GM18870 (cell line): Measurements from ENCODE around the gene ZBED4.

Experiments used
- ATAC-seq: cut with Tn5 transposase; IDR thresholded peaks from one replicate; pipeline ENCODE4 v1.9.1; 2021; ENCODE audit warnings: moderate library complexity; ENCODE audit not compliant: unreplicated experiment

ZBED4 gene

DNA sequence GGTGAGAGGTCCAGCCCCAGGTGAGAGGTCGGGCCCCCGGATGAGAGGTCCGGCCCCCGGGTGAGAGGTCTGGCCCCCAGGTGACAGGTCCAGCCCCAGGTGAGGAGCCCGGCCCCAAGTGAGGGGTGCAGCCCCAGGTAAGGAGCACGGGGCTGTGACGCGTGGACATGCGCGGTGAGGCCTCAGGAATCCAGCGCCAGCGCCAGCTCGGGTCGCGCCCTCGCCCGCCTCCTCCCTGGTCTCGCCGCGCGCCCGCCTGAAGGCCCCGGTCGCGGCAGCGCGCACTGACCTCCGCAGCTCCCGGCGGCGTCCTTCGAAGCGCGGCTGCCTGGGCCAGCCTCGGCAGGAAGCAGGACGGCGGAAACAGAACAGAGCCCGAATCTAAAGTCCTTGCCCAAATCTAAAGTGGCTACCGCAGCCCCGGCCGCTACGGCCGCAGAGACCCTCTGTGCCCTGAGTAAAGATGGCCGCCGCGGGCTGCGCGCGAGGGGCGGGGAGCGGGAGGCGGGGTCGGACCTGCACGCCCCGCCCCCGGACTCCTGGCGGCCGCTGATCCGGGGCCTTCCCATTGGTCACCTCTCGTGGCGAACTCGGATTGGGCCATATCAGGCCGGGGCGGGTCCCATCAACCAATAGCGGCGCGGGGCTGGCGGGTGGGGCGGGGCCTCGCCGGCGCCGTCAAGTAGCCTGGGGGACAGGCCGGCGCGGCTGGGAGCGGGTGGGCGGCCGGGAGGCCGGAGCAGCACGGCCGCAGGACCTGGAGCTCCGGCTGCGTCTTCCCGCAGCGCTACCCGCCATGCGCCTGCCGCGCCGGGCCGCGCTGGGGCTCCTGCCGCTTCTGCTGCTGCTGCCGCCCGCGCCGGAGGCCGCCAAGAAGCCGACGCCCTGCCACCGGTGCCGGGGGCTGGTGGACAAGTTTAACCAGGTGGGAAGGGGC lies 64.6 kb downstream of the ZBED4 start, which contains the start of the genes ALG12 and CRELD2:
ALG12 (minus strand) TSS at position 465 of the 937 bp plus-strand sequence. CDS start 4,673 bp downstream, outside the sequence.
CRELD2 (plus strand) TSS at position 661 of the 937 bp plus-strand sequence; CDS start at position 797, 136 bp downstream.
- peak; percentile 70 for ATAC-seq

DNA sequence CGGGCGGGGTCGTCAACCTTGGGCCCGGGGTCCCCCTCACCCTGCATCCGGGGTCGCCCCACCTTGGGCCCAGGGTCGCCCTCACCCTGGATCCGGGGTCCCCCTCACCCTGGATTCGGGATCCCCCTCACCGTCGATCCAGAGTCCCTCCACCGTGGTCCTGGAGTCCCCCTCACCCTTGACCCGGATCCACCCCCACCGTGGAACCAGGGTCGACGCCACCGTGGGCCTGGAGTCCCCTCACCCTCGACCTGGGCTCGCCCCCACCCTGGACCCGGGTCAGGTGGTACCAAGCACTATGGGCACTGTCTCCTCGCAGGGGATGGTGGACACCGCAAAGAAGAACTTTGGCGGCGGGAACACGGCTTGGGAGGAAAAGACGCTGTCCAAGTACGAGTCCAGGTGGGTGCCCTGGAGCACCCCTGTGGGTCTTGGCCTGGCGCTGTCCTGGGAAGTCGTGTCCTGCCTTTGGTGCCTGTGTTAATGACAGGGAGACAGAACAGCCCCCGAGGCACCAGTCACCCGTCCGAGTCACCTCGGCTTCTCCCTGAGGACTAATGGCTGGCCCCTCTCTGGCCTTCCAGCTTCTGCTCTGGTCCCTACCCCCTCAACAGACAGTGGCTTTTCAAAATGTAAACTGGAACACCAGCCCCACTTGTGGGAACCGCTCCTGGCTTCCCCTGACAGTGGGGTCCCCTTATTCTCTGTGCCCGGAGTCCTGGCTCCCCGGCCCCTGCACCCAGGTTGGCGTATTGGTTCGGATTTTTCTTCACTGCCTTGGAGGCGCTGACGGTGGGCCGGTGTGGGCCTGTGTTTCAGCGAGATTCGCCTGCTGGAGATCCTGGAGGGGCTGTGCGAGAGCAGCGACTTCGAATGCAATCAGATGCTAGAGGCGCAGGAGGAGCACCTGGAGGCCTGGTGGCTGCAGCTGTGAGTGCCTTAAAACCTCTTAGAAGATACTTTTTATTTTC lies 65.6 kb downstream of the ZBED4 start:
- no peak for ATAC-seq

DNA sequence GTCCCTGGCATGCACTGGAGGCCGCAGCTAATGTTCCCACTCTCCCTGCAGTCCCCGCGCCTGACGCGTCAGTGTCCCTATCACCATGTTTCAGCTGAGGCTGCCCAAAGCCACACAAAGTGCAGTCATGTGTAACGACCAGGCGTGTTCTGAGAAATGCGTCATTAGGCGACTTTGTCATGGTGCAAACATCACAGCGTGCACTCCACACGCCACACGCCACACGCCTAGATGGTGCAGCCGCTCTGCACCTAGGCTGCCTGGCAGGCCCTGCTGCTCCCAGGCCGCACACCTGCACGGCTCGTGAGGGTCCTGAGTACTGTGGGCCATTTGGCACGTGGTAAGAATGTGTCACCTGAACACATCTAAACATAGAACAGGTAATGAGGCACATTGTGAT lies 67.2 kb downstream of the ZBED4 start:
- ATAC-seq = no peak

DNA sequence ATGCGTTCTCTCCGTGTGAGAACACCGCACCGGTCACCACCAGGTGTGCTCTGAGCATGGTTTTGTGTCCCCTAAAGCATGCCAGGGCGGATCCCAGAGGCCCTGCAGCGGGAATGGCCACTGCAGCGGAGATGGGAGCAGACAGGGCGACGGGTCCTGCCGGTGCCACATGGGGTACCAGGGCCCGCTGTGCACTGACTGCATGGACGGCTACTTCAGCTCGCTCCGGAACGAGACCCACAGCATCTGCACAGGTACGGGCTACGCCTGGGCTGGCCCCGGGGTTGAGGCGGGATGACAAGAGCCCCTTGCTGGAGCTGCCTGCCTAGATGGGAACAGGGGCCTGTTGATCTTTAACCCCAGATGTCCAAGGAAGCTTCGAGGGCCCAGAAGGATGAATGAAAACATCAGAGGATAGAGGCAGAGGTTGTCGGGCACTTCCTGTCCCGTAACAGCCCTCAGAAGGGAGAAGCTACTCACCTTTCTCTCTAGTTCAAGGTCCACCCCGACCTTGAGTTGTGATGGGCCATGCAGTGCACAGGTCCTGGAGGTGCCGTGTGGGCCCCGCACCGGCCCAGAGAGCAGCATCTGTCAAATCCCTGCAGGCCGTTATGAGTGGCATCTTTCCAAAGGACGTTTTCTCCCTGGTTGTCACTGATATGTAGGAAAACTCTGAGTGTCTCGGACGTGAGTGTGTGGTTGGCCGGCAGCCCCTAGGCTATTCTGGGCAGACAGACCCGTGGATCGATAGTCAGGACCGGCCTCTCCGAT lies 68.0 kb downstream of the ZBED4 start:
- ATAC-seq = no peak

DNA sequence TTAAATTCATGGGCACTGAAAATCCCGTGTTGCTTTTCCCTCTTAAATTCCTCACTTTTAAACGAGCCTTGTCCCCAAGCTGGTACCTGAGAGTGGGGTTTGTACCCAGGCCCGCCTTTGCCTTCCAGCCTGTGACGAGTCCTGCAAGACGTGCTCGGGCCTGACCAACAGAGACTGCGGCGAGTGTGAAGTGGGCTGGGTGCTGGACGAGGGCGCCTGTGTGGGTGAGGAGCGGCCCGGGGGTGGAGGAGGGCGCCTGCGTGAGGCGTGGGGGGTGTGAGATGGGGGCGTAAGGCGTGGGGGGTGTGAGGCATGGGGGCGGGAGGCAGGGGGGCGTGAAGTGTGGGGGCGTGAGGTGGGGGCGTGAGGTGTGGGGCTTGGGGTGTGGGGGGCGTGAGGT lies 68.8 kb downstream of the ZBED4 start:
- ATAC-seq = no peak

DNA sequence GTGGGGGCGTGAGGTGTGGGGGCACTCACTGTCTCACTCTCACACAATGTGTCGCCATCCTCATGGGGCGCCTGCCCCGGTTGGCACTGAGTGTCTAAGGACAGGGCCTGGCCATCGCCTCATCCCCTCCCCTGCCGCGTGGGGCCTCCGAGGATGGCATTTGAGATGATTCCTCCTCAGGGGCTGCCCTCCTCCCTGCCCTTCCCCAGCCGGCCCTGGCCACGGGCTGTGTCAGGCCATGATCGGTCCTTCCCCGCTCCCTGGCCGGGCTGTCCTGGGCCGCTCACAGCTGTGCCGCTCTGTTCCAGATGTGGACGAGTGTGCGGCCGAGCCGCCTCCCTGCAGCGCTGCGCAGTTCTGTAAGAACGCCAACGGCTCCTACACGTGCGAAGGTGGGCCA lies 69.3 kb downstream of the ZBED4 start:
- ATAC-seq = no peak

DNA sequence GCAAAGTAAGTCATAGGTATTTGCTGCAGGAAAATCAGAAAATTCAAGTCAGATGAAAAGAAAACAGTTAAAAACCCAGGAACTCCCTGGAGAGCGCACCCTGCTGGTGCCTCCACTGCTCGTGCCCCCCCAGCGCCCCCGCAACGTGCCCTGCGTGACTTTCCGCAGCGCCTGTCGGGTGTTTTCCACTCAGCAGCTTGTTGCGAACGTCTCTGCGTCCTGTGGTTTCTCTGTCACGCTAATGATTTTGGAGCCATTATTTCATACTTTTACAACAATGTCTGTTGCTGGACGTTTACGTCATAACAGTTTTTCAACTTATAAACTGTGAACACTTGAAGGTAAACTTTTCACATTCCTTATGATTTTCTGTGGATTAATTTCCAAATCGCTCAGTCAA lies 69.8 kb downstream of the ZBED4 start:
- no peak for ATAC-seq

DNA sequence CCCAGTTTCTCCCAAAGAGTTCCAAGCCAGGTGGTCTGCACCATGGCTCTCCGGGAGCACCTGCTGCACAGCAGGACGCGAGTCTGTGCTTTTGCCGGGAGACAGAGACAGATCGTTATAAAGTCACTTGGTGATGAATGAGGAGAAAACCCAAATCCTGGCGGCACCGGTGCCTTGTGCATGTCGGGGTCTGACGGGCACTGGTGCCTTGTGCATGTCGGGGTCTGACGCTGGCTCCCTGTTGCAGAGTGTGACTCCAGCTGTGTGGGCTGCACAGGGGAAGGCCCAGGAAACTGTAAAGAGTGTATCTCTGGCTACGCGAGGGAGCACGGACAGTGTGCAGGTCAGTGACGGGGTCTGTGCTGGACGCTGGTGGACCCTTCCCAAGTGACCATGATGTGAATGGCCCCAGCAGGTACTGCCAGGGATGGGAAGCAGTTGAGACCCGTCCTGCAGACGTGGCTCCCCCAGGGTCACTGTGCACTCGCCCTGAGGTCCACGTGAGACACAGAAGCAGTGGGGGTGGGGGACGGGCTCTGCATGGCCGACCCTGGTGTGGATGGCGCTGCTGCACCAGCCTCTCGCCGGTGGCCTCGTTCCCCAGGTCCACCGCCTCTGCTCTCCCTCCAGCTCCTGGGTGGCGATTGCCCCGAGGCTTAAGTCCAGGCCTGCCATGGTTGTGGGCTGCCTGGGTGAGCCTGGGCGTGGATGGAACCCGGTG lies 70.6 kb downstream of the ZBED4 start:
- ATAC-seq = no peak

DNA sequence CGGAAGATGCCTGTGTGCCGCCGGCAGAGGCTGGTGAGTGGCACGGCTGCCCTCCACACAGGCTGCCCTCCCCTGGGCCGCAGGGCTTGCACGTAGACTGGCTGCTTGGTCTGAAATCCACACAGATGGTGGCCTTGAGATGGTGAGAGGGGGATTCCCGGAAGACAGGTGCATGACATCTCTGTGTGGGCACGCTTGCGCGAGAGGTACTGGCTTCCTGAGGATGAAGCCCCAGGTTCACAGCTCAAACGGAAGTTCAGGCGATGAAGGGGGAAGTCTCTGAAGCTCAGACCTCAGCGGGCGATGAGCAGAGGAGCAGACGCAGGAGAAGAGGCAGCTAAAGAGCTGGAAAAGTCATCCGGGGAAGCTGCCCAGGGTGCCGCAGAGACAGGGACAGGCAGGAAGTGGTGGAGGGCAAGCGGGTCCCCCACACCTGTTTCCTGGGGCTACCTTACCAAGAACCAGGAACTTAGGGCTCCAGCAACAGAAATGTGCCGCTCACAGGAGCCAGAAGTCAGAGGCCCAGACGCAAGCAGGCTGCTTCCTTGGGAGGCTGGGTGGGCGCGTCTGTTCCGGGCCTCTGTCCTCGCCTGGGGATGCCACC lies 72.0 kb downstream of the ZBED4 start:
- ATAC-seq = no peak

DNA sequence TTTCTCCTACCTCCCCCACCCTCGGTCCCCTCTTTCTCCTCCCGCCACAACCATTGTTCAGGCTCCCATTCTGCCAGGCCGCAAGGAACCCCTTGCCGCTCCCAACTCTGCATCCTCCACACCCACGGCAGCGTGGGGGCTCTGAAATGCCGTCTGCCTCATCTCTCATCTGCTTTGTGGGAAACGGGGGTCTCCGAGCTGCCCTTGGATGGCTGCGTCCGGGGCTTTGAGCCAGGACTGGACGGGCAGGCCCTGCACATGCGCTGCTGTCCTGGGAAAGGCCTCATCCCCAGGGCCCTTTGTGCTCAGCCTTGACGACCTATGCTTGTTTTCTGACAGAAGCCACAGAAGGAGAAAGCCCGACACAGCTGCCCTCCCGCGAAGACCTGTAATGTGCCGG lies 73.3 kb downstream of the ZBED4 start:
- ATAC-seq = no peak

DNA sequence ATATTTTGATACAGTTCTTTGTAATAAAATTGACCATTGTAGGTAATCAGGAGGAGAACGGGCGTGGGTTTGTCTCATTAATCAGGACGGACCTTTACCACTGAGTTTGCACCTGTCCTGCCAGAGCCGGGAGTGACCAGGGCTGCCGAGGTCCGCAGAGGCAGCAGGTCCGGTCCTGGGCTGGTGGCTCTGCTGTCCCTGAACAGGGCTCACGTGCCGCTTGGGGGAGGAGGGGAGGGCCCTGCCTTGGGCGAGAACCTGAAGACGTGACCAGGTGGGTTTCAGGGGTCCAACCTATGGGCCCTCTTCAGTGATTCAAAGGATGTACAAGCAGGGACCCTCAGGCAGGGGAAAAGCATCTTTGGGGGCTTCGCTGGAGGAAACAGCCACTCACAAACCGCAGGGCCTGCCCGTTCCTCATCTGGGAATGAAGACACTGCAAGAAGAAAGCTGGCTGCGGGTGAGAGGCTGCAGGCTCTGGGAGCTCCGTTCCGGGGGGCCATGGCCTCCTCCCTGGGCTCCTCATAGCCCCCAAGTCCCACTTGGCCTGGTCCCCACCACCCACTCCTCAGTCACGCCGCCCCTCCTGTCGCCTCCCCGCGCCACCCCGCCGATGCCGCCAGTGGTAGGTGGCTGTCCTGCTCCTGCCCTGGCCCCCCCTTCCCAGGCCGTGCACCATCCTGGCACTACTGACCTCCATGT lies 74.0 kb downstream of the ZBED4 start:
- ATAC-seq = no peak

DNA sequence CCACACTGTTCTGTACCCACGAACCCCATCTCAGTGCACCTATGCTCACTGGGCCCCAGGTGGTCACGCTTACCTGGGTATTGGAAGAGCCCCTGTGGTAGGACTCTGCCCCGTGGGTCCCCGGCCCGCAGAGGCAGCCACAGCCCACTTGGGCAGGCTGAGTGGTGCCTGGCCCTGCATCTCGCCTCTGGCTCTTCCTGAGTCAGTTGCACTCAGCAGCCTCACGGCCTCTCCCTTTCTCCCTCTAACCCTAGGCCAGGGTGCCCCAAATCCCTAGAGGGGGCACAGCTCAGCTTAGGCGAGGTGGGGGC lies 74.5 kb downstream of the ZBED4 start:
- ATAC-seq = no peak

DNA sequence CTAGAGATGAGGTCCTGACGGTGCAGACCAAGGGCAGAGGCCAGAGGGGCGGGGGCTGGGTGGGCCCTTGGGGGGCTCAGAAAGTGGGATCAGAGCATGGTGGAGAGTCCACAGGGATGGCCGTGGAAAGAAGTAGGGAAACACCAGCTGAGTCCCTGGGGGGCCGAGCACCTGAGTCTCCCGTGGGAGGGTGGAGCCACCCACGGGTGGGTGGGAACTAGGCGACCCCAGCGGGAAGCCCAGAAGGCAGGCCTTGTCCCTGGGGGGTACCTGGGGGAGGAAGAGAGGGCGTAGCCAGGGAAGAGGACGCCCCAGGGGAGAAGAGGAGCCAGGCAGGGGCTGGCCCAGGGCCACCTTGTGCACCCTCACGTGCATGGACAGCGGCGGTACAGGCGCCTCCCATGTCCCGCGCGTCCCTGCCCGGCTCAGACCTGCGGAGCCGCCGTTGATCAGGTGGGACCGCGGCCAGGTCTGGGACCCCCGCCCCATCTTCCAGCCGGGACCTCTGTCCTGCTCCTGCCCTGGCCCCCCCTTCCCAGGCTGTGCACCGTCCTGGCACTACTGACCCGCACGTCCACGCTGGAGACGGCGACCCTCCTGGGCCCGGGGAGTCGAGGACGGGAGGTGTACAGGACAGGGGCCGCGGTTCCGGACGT lies 75.0 kb downstream of the ZBED4 start:
- no peak for ATAC-seq

DNA sequence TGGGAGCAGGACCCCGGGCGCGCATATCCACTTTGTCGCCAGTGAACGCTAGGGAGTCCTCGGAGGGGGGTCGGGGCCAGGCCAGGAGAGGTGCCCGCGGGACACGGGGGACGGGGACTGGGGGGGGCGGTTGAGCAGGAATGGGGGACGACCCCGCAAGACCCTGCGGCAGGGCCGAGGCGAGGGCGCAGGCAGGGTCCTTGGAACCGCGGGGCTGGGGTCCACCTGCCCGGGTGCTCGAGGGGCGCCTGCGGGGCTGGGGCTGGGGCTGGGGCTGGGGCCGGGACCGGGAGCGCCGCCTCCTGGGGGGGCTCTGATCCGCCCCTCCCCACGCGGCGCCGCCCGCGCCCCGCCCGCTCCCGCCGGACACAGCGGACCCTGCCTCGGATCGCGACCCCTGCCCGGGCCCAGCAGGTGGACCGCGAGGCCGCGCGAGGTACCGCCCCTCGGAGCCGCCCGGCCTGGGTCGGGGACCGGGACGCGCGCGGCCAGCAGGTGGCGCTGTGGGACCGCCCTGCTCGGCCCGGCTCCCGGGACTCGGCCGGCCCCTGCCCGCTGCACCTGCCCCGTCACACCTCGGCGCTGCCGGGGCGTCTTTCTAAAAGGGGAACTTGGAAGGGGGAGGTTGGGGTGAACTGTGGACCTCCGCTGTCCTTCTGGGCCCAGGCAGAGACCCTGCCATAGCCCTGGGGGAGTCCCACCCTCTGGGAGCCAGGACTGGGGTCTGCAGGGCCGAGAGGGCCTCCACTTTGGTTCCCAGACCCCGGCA lies 75.8 kb downstream of the ZBED4 start:
- ATAC-seq = no peak

DNA sequence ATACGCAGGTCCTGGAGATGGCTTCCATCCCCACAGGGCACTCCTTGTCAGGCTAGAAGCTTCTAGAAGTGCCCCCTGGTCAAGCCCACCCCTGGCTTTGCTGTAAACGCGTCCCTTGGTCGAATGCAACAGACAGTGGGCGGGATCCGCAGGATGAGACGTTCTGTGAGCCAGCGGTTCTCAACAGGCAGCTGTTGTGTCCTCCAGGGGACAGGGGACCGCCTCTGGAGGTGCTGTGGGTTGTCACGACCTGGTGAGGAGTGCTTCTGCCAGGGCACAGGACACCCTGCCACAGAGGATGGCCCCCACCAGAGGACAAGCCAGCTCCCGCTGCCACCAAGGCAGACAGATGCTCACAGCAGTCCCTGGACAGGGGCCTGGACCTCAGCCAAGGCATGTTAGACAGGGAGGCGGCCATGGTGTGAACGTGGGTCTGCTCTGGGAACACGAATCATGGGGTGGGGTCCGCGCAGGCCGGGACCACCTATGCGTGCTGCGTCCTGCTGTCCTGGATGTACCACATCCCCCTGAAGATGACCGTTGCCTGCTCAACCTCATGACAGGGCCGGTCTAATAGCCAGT lies 76.4 kb downstream of the ZBED4 start:
- no peak for ATAC-seq

DNA sequence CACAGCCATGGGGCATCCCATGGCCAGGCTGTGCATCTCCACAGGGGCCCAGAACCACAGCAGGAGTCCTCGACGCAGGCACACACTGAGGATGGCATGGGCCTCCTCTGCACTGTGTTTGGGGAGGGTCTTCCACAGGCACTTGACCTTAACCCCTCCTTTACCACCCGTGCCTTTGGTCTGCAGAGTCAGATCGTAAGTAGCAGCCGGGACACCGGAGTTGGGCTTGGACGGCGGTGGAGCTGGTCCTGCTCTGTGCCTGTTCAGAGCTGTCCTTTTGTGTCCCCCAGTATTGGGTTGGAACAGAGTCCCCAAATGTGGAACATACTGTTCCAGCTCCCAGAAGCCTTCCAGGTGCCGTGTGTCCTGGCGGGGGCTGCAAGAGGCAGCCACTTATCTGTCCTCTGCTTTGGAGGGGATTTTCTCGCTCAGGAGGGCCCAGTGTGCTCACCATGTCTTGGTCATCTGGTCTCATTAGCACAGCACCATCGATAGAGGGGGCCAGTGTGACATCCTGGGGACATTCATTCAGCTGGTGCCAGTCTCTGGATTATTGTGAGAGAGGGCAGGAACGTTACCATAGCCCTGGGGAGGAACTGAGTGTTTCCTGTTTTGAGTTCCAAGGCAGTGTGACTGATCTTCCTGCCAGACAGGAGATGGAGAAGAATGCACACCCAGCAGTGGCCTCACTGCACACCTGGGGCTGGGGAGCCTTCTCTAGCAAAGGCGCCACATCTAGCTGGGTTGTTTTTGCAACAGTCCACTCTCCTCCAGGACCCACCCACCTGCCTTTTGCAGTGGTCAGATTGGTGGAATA lies 77.2 kb downstream of the ZBED4 start:
- no peak for ATAC-seq
